HG02763 (cell line): ENCODE data around the gene KIAA1217.
"Not testable (repeated sequence)": the region's sequence is repeated elsewhere in the genome, so short reads cannot be mapped to it uniquely, and the experiment has no call there.

Experiments used
- ATAC-seq: cut with Tn5 transposase; IDR thresholded peaks from one replicate; pipeline ENCODE4 v1.9.1; 2021; ENCODE audit warnings: mild to moderate bottlenecking, moderate library complexity; ENCODE audit not compliant: unreplicated experiment

Gene KIAA1217

DNA sequence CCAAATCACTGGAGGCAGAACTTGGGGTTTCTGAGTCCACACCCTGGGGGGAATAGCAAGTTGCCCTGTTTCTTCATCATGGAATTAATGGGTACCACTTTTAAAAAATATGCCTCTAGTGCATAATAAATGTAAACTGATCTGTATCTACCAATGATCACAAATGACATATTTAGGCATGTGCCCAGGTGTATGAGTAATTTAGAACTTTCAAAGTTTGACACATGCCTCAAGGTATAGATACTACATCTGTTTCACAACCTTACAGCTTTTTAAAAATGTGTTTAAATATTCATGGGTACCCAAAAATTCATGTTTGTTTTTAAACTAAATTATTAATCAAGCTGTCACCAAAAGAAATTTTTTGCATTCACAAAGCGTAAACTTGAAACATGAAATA lies 226.0 kb downstream of the KIAA1217 start:
- ATAC-seq = no peak

- no peak for ATAC-seq
Measured at GRCh38 chr10:24435374-24435773, 226.4 kb downstream of the KIAA1217 start.

DNA sequence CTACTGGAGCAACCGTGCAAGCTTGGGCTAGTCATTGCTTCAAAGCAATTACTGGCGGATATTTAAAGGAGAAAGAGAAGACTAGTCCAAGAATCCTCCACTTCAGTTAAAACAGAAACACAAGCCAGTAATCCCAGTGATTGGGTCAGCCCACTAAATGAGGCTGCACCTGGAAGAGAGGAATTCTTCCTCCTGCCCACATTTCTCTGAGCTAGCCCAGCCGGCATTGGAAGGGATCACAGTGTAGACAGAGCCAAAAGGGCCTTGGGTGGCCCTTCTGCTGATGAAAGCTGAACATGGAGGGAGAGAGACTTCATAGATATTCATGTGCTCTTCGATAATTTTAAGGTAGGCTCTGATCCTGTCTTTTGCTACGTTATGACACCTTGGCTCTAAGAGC lies 228.4 kb downstream of the KIAA1217 start:
- no peak for ATAC-seq

DNA sequence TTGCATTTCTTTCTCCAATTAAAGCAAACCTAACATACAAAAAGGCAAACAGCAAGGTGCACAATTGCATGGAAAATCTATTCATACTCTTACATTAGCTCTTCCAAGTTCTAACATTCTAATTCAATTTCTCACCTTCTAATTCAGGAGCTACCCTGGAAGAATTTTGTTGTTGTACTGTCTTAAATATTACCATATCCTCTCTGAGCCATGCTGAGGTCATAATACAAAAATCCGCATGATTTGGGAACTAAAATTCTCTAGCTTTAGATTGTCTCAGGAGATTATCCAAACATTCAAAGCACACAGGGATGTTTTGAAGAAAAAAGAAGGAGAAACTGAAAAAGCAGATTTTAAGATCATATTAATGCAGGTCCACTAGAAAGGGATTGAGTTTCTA lies 229.9 kb downstream of the KIAA1217 start:
- no peak for ATAC-seq

DNA sequence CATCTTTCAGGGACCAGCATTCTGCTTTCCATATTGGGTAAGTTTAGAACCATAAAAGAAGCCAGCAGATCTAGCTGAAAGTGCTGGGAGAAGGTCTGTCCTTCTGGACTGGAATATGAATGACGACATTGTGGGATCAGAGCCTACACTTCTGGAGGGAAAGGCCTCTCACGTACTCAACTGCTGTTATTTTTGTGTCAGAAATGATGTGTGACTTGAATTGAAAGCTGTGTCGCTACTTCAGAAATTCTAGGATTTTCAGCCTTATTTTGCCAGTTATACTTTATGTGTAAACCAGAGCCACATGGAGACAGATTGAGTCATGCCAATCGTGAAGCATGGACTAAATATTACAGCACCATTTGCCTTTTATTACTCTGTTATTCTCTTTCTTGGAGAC lies 231.0 kb downstream of the KIAA1217 start:
- no peak for ATAC-seq

DNA sequence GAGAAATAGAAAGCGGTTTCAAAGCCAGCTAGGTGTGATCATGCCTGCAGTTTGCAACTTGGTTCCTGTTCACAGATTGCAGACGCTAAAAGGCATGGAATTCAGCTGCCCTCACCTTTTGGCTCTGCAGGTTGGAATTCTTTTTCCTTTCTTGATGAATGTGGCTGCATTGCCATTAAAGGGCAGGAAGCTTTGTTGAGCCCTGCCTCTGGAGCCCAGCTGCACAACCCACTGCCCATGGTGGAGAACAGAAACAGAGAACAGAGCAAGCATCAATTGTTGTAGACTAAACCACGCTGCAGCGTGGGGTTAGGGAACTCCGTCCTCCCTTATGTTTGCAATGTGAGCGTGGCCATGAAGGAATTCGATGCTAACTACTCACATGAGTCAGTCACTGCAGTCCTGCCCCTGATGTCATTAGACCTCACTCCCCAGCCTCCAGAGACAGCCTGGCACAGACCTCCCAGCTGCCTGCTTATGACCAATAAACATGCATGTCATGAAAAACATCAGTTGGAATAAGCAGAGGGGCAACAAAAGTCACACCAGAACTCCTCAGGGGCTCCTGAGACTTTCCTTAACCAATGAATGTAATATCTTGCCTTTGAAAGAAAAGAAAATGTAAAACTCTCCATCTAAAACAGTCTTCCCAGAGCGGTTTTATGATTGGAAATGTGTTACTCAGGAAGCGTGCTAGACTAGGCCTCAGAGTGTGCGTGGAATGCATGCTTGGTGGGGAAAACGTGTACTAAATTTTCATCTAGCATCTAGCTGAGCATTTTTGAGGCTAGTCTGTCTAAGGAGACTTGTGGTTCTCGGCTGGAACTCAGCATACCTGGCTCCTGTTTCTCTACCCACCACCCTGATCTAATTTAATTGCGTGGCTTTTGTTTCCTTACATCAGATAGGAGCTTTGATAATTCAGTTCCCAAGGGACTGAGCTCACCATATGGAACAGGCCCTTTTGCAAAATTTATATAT lies 232.2 kb downstream of the KIAA1217 start:
- no peak for ATAC-seq

- ATAC-seq = no peak
Measured at GRCh38 chr10:24442234-24442633, 233.3 kb downstream of the KIAA1217 start.

- not testable (repeated sequence) for ATAC-seq
Measured at GRCh38 chr10:24442641-24443174, 233.8 kb downstream of the KIAA1217 start.

DNA sequence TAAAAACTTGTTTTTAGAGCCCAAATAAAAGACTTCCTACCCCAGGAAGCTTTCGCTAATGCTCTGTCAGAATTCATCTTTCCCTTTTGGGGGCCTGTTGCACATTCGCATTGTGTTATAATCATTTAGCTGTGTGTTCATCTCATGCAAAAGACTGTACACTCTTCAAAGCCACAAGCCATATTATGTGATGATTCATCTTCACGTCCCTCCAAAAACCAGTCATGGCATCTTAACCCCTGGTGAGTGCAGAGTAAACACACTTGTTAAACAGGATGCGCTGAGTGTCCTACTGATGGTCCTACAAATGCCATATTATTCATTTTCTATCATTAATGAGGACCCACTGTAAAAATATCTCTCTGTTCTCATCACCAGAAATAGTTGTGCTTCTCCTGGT lies 235.4 kb downstream of the KIAA1217 start:
- ATAC-seq = no peak

- ATAC-seq = not testable (repeated sequence)
Measured at GRCh38 chr10:24445958-24446357, 237.0 kb downstream of the KIAA1217 start.

DNA sequence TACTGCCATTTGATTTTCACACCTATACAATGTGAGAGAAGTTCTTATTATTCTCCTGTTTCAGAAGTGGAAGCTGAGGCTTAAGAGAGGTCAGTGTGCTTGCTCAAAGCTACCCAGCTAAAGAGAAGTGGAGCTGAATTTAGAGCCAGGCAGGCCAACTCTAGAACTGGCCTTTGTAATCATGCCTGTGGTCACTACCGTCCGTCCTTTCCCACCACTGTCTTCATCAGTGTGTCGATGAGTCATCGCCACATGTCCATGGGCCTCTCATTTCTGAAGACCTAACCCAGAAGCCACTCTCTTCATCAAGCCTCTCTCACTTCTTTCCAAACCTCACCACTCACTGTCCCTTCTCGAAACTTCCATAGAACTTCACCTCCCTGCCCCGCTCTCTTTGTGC lies 237.8 kb downstream of the KIAA1217 start:
- no peak for ATAC-seq

DNA sequence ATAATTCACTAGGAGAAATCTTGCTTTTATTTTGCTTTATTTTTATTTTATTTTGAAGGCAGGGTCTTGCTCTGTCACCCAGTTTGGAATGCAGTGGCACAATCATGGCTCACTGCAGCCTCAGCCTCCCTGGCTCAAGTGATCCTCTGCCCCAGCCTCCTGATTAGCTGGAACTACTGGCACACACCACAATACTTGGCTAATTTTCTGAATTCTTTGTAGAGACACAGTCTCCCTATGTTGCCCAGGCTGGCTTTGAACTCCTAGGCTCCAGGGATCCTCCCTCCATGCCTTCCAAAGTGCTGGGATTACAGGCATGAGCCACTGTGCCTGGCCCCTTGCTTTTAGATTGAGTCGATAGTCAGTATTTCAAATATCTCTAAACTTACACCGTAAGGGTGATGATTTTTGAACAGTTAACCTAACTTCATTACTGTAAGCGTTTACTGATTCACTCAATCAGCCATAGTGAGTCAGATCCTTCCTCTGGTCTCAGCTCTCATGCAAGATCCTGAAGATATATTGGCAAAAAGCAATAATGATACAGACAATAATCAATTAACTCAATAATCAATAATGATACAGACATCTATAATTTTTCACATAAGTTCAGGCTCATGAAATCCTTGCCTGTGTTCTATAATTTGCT lies 239.5 kb downstream of the KIAA1217 start:
- no peak for ATAC-seq

GRCh38 chr10:24449321-24449740 lies 240.4 kb downstream of the KIAA1217 start:
- peak; percentile 90 for ATAC-seq

DNA sequence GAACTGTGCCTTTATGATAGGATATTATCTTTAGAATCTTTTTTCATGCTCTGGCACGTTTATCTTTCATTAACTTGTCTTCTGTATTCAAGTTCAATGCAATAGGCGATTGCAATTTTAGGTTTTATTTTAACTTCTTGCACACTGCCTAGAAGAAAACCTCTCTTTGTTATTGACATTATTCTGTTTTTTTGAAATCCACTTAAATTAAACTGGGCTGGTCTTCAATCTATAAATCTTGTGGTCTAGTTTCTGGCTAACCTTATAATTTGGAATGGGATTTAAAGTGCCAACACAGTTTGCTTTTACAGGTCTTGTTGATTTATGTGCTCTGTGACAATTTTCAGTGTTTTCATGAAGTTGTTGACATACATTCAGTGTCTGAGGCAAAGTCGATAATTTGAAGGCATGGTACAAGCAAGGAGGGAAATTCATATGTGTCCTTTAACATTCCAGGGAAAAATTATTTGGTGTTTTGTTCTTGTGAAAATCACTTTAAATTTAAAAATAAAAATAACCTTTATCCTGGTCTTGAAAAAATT lies 240.9 kb downstream of the KIAA1217 start:
- no peak for ATAC-seq

- ATAC-seq = no peak
Measured at GRCh38 chr10:24451325-24451820, 242.4 kb downstream of the KIAA1217 start.

- no peak for ATAC-seq
Measured at GRCh38 chr10:24452030-24452429, 243.1 kb downstream of the KIAA1217 start.

DNA sequence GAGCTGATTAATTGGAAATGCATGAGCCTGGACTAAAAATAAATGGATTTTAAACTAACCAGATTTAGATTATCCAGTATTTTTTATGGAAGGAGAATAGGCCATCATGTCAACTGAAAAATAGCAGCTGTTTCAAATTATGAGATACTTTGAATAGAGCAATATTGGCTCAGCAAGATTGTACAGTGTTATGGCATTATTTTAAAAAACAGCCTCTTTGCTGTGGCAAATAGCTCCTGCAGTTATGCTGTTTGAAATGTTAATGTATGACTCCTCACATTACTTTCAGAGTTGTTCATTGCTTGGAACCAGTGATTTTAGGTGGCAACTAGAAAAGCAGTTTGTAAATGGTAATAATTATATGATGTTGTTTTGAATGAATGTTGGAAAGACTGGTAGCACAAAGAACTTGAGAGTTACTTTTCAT lies 244.5 kb downstream of the KIAA1217 start:
- ATAC-seq = no peak

GRCh38 chr10:24453973-24454372 lies 245.0 kb downstream of the KIAA1217 start:
- no peak for ATAC-seq

- ATAC-seq = no peak
Measured at GRCh38 chr10:24455447-24455846, 246.5 kb downstream of the KIAA1217 start.

GRCh38 chr10:24456322-24456721 lies 247.4 kb downstream of the KIAA1217 start:
- no peak for ATAC-seq

GRCh38 chr10:24457661-24458318 lies 248.9 kb downstream of the KIAA1217 start:
- ATAC-seq = no peak
